Measurements from ENCODE around the gene ALG9. TPM values are rescaled to one million over a fixed set of nuclear protein-coding genes. Genes with fewer than 3 reads are reported as not detected.

Gene ALG9
- total and polyA plus RNA-seq, 2 donors from 2014 or later, result 27.8 to 30.0 TPM

- H3K27me3 ChIP-seq (ENCODE audit: control insufficient read depth, insufficient read depth, low read length), result no peaks in the 10 kb centered on the region
- no peak for DNase-seq
- no peak for TF ChIP-seq CTCF (IDR thresholded peaks at IDR 0.05; ENCODE audit: borderline replicate concordance, extremely low read depth, insufficient read depth)
- no peak overlapping the region for H3K4me3 ChIP-seq (ENCODE audit: low read length in 3 of 3)
- no peak for FAIRE-seq
- peaks cover 0 to 7% (median 3%) of the 10 kb centered on the region in 3 donors for H3K4me1 ChIP-seq (ENCODE audit: control insufficient read depth in 2 of 3, insufficient read depth in 2 of 3, low read depth in 1 of 3, low read length in 3 of 3)
- H3K9me3 ChIP-seq (ENCODE audit: control insufficient read depth in 2 of 3, insufficient read depth in 1 of 3, low read length in 3 of 3), result no peaks in the 10 kb centered on the region
- H3K36me3 ChIP-seq (ENCODE audit: control insufficient read depth in 2 of 3, insufficient read depth in 3 of 3, low read length in 3 of 3), result no peaks in the 10 kb centered on the region
- H3K9ac ChIP-seq (ENCODE audit: low read length in 3 of 3), result no peak overlapping the region
- H3K27ac ChIP-seq (ENCODE audit: low read depth in 2 of 2, low read length in 2 of 2), result no peak overlapping the region
- intact Hi-C loops (cut with DNase I), result no loop called here
Measured at GRCh38 chr11:111815489-111815888, 55.9 kb downstream of the ALG9 start.

- H3K9me3 ChIP-seq (ENCODE audit: control insufficient read depth in 2 of 3, insufficient read depth in 1 of 3, low read length in 3 of 3), result no peaks in the 10 kb centered on the region
- DNase-seq, result no peak
- no peak for TF ChIP-seq CTCF (IDR thresholded peaks at IDR 0.05; ENCODE audit: borderline replicate concordance, extremely low read depth, insufficient read depth)
- H3K27me3 ChIP-seq (ENCODE audit: control insufficient read depth, insufficient read depth, low read length), result no peaks in the 10 kb centered on the region
- no peak overlapping the region for H3K9ac ChIP-seq (ENCODE audit: low read length in 3 of 3)
- no peak overlapping the region for H3K4me3 ChIP-seq (ENCODE audit: low read length in 3 of 3)
- H3K36me3 ChIP-seq (ENCODE audit: control insufficient read depth in 2 of 3, insufficient read depth in 3 of 3, low read length in 3 of 3), result no peaks in the 10 kb centered on the region
- H3K27ac ChIP-seq (ENCODE audit: low read depth in 2 of 2, low read length in 2 of 2), result peak overlapping the region in 1 of 2 donors; percentile 65
- intact Hi-C loops (cut with DNase I), result no loop called here
- H3K4me1 ChIP-seq (ENCODE audit: control insufficient read depth in 2 of 3, insufficient read depth in 2 of 3, low read depth in 1 of 3, low read length in 3 of 3), result peaks cover 0 to 4% (median 0%) of the 10 kb centered on the region in 3 donors
- no peak for FAIRE-seq
Measured at GRCh38 chr11:111814557-111815320, 56.6 kb downstream of the ALG9 start.

- H3K36me3 ChIP-seq (ENCODE audit: control insufficient read depth in 2 of 3, insufficient read depth in 3 of 3, low read length in 3 of 3), result no peaks in the 10 kb centered on the region
- H3K9ac ChIP-seq (ENCODE audit: low read length in 3 of 3), result no peak overlapping the region
- no peak overlapping the region for H3K4me3 ChIP-seq (ENCODE audit: low read length in 3 of 3)
- H3K27me3 ChIP-seq (ENCODE audit: control insufficient read depth, insufficient read depth, low read length), result no peaks in the 10 kb centered on the region
- FAIRE-seq, result peak; percentile 32
- DNase-seq, result no peak
- H3K27ac ChIP-seq (ENCODE audit: low read depth in 2 of 2, low read length in 2 of 2), result peak overlapping the region in 1 of 2 donors; percentile 11
- H3K9me3 ChIP-seq (ENCODE audit: control insufficient read depth in 2 of 3, insufficient read depth in 1 of 3, low read length in 3 of 3), result no peaks in the 10 kb centered on the region
- no peak for TF ChIP-seq CTCF (IDR thresholded peaks at IDR 0.05; ENCODE audit: borderline replicate concordance, extremely low read depth, insufficient read depth)
- H3K4me1 ChIP-seq (ENCODE audit: control insufficient read depth in 2 of 3, insufficient read depth in 2 of 3, low read depth in 1 of 3, low read length in 3 of 3), result peaks cover 0 to 2% (median 0%) of the 10 kb centered on the region in 3 donors
- intact Hi-C loops (cut with DNase I), result no loop called here
Measured at GRCh38 chr11:111814106-111814505, 57.3 kb downstream of the ALG9 start.

All from kidney (tissue), 14 donors.